ENCODE measurements around the gene ACOX1.

ACOX1 gene

GRCh38 chr17:75991396-75991795 lies 12.4 kb upstream of the ACOX1 start:
- no peak overlapping the region for H4K8ac ChIP-seq (ENCODE audit: low read depth, low read length)
- H3K14ac ChIP-seq (ENCODE audit: low read length), result no peak overlapping the region
- H3K9me3 ChIP-seq (replicated peaks in 1 of 2; ENCODE audit: control insufficient read depth in 2 of 2, insufficient read depth in 1 of 2, low read depth in 1 of 2, low read length in 2 of 2), result no peaks in the 10 kb centered on the region
- H3K23ac ChIP-seq (ENCODE audit: low read depth, low read length, poor library complexity), result no peak overlapping the region
- no peak overlapping the region for H2BK15ac ChIP-seq (ENCODE audit: low read length)
- no peak overlapping the region for H3K4me3 ChIP-seq (ENCODE audit: low read length in 2 of 2)
- H3K9ac ChIP-seq (ENCODE audit: low read depth, low read length, poor library complexity), result no peak overlapping the region
- H2BK5ac ChIP-seq (ENCODE audit: low read length), result no peak overlapping the region
- no peaks in the 10 kb centered on the region for H3K27me3 ChIP-seq (ENCODE audit: control insufficient read depth in 3 of 3, insufficient read depth in 3 of 3, low read depth in 1 of 3, low read length in 3 of 3)
- no peak overlapping the region for H2AK5ac ChIP-seq (ENCODE audit: low read depth, low read length)
- H3K36me3 ChIP-seq (replicated peaks in 1 of 2; ENCODE audit: control insufficient read depth in 2 of 2, insufficient read depth in 2 of 2, low read length in 2 of 2), result peaks cover 2 to 29% of the 10 kb centered on the region in 2 donors
- H3K4ac ChIP-seq (ENCODE audit: low read length), result no peak overlapping the region
- no peak overlapping the region for H2BK12ac ChIP-seq (ENCODE audit: low read length)
- H3K27ac ChIP-seq (replicated peaks; ENCODE audit: low read length), result no peak overlapping the region
- H2AFZ ChIP-seq (ENCODE audit: low read length), result no peak overlapping the region
- no peaks in the 10 kb centered on the region for H3K4me1 ChIP-seq (ENCODE audit: control insufficient read depth in 2 of 2, insufficient read depth in 1 of 2, low read depth in 1 of 2, low read length in 2 of 2)
- no peak overlapping the region for H3K18ac ChIP-seq (ENCODE audit: low read length)
- no CpG with 5 or more reads among the region's 9 CpGs for WGBS, 2 donors (ENCODE audit: extremely low coverage in 2 of 2, insufficient read length in 2 of 2, insufficient replicate concordance in 1 of 2)
- DNase-seq (ENCODE audit: low spot score), result no peak
- no peaks in the 10 kb centered on the region for H3K79me1 ChIP-seq (ENCODE audit: low read depth, low read length)
- no peak overlapping the region for H3K4me2 ChIP-seq (ENCODE audit: insufficient read depth, low read length, poor library complexity, severe bottlenecking)
- H2BK120ac ChIP-seq (ENCODE audit: low read depth, low read length), result no peak overlapping the region
- no peak overlapping the region for H4K91ac ChIP-seq (ENCODE audit: low read depth, low read length, poor library complexity)

GRCh38 chr17:75987041-75987440 lies 8.1 kb upstream of the ACOX1 start:
- no peaks in the 10 kb centered on the region for H3K79me1 ChIP-seq (ENCODE audit: low read depth, low read length)
- H3K4me3 ChIP-seq (ENCODE audit: low read length in 2 of 2), result no peak overlapping the region
- H4K91ac ChIP-seq (ENCODE audit: low read depth, low read length, poor library complexity), result no peak overlapping the region
- WGBS, 2 donors (ENCODE audit: extremely low coverage in 2 of 2, insufficient read length in 2 of 2, insufficient replicate concordance in 1 of 2), result no CpG with 5 or more reads among the region's 4 CpGs
- no peaks in the 10 kb centered on the region for H3K4me1 ChIP-seq (ENCODE audit: control insufficient read depth in 2 of 2, insufficient read depth in 1 of 2, low read depth in 1 of 2, low read length in 2 of 2)
- peaks cover 2 to 14% of the 10 kb centered on the region in 2 donors for H3K36me3 ChIP-seq (replicated peaks in 1 of 2; ENCODE audit: control insufficient read depth in 2 of 2, insufficient read depth in 2 of 2, low read length in 2 of 2)
- H2BK12ac ChIP-seq (ENCODE audit: low read length), result no peak overlapping the region
- no peak overlapping the region for H3K14ac ChIP-seq (ENCODE audit: low read length)
- H3K27me3 ChIP-seq (ENCODE audit: control insufficient read depth in 3 of 3, insufficient read depth in 3 of 3, low read depth in 1 of 3, low read length in 3 of 3), result no peaks in the 10 kb centered on the region
- H3K9me3 ChIP-seq (replicated peaks in 1 of 2; ENCODE audit: control insufficient read depth in 2 of 2, insufficient read depth in 1 of 2, low read depth in 1 of 2, low read length in 2 of 2), result no peaks in the 10 kb centered on the region
- no peak overlapping the region for H3K4me2 ChIP-seq (ENCODE audit: insufficient read depth, low read length, poor library complexity, severe bottlenecking)
- no peak overlapping the region for H3K9ac ChIP-seq (ENCODE audit: low read depth, low read length, poor library complexity)
- H3K18ac ChIP-seq (ENCODE audit: low read length), result no peak overlapping the region
- no peak overlapping the region for H2AFZ ChIP-seq (ENCODE audit: low read length)
- H2BK15ac ChIP-seq (ENCODE audit: low read length), result no peak overlapping the region
- H2BK5ac ChIP-seq (ENCODE audit: low read length), result no peak overlapping the region
- H3K4ac ChIP-seq (ENCODE audit: low read length), result no peak overlapping the region
- no peak overlapping the region for H2BK120ac ChIP-seq (ENCODE audit: low read depth, low read length)
- no peak overlapping the region for H3K23ac ChIP-seq (ENCODE audit: low read depth, low read length, poor library complexity)
- no peak overlapping the region for H3K27ac ChIP-seq (replicated peaks; ENCODE audit: low read length)
- DNase-seq (ENCODE audit: low spot score), result no peak
- no peak overlapping the region for H4K8ac ChIP-seq (ENCODE audit: low read depth, low read length)
- no peak overlapping the region for H2AK5ac ChIP-seq (ENCODE audit: low read depth, low read length)

- Histone ChIP-seq H2BK120ac (ENCODE audit: low read depth, low read length) (no peak overlapping the region), H3K18ac (ENCODE audit: low read length) (no peak overlapping the region), H3K9ac (ENCODE audit: low read depth, low read length, poor library complexity) (no peak overlapping the region), H2BK12ac (ENCODE audit: low read length) (no peak overlapping the region), H2AFZ (ENCODE audit: low read length) (no peak overlapping the region), H2BK15ac (ENCODE audit: low read length) (no peak overlapping the region), H3K27ac (replicated peaks; ENCODE audit: low read length) (no peak overlapping the region), H3K27me3 (ENCODE audit: control insufficient read depth in 3 of 3, insufficient read depth in 3 of 3, low read depth in 1 of 3, low read length in 3 of 3) (no peaks in the 10 kb centered on the region), H4K8ac (ENCODE audit: low read depth, low read length) (no peak overlapping the region), H3K4me2 (ENCODE audit: insufficient read depth, low read length, poor library complexity, severe bottlenecking) (no peak overlapping the region), H4K91ac (ENCODE audit: low read depth, low read length, poor library complexity) (no peak overlapping the region), H3K79me1 (ENCODE audit: low read depth, low read length) (no peaks in the 10 kb centered on the region), H3K23ac (ENCODE audit: low read depth, low read length, poor library complexity) (no peak overlapping the region), H2AK5ac (ENCODE audit: low read depth, low read length) (no peak overlapping the region), H3K14ac (ENCODE audit: low read length) (no peak overlapping the region), H3K4ac (ENCODE audit: low read length) (no peak overlapping the region), H3K36me3 (replicated peaks in 1 of 2; ENCODE audit: control insufficient read depth in 2 of 2, insufficient read depth in 2 of 2, low read length in 2 of 2) (peaks cover 0 to 4% of the 10 kb centered on the region in 2 donors), H2BK5ac (ENCODE audit: low read length) (no peak overlapping the region), H3K4me1 (ENCODE audit: control insufficient read depth in 2 of 2, insufficient read depth in 1 of 2, low read depth in 1 of 2, low read length in 2 of 2) (no peaks in the 10 kb centered on the region), H3K4me3 (ENCODE audit: low read length in 2 of 2) (no peak overlapping the region), H3K9me3 (replicated peaks in 1 of 2; ENCODE audit: control insufficient read depth in 2 of 2, insufficient read depth in 1 of 2, low read depth in 1 of 2, low read length in 2 of 2) (no peaks in the 10 kb centered on the region)
- DNase-seq (ENCODE audit: low spot score), result no peak
- no CpG with 5 or more reads among the region's 4 CpGs for whole genome bisulfite sequencing, 2 donors (ENCODE audit: extremely low coverage in 2 of 2, insufficient read length in 2 of 2, insufficient replicate concordance in 1 of 2)
Observed at GRCh38 chr17:75985986-75986385, 7.0 kb upstream of the ACOX1 start.

GRCh38 chr17:75983501-75984181 lies 4.7 kb upstream of the ACOX1 start:
- no peak overlapping the region for H2BK15ac ChIP-seq (ENCODE audit: low read length)
- H2BK12ac ChIP-seq (ENCODE audit: low read length), result no peak overlapping the region
- H3K4me3 ChIP-seq (ENCODE audit: low read length in 2 of 2), result no peak overlapping the region
- H3K9ac ChIP-seq (ENCODE audit: low read depth, low read length, poor library complexity), result no peak overlapping the region
- H3K79me1 ChIP-seq (ENCODE audit: low read depth, low read length), result no peaks in the 10 kb centered on the region
- H3K27me3 ChIP-seq (ENCODE audit: control insufficient read depth in 3 of 3, insufficient read depth in 3 of 3, low read depth in 1 of 3, low read length in 3 of 3), result no peaks in the 10 kb centered on the region
- no peak for DNase-seq (ENCODE audit: low spot score)
- H3K23ac ChIP-seq (ENCODE audit: low read depth, low read length, poor library complexity), result no peak overlapping the region
- H3K4me1 ChIP-seq (ENCODE audit: control insufficient read depth in 2 of 2, insufficient read depth in 1 of 2, low read depth in 1 of 2, low read length in 2 of 2), result no peaks in the 10 kb centered on the region
- H3K9me3 ChIP-seq (replicated peaks in 1 of 2; ENCODE audit: control insufficient read depth in 2 of 2, insufficient read depth in 1 of 2, low read depth in 1 of 2, low read length in 2 of 2), result no peaks in the 10 kb centered on the region
- H3K36me3 ChIP-seq (replicated peaks in 1 of 2; ENCODE audit: control insufficient read depth in 2 of 2, insufficient read depth in 2 of 2, low read length in 2 of 2), result peaks cover 0 to 2% of the 10 kb centered on the region in 2 donors
- H2BK5ac ChIP-seq (ENCODE audit: low read length), result no peak overlapping the region
- WGBS, 2 donors (ENCODE audit: extremely low coverage in 2 of 2, insufficient read length in 2 of 2, insufficient replicate concordance in 1 of 2), result no CpG with 5 or more reads among the region's 6 CpGs
- H4K91ac ChIP-seq (ENCODE audit: low read depth, low read length, poor library complexity), result no peak overlapping the region
- H2AK5ac ChIP-seq (ENCODE audit: low read depth, low read length), result no peak overlapping the region
- no peak overlapping the region for H3K4ac ChIP-seq (ENCODE audit: low read length)
- no peak overlapping the region for H3K18ac ChIP-seq (ENCODE audit: low read length)
- H3K14ac ChIP-seq (ENCODE audit: low read length), result no peak overlapping the region
- no peak overlapping the region for H4K8ac ChIP-seq (ENCODE audit: low read depth, low read length)
- no peak overlapping the region for H3K4me2 ChIP-seq (ENCODE audit: insufficient read depth, low read length, poor library complexity, severe bottlenecking)
- H2AFZ ChIP-seq (ENCODE audit: low read length), result no peak overlapping the region
- no peak overlapping the region for H2BK120ac ChIP-seq (ENCODE audit: low read depth, low read length)
- H3K27ac ChIP-seq (replicated peaks; ENCODE audit: low read length), result no peak overlapping the region
